ENCODE data around the gene CD82.
"Not testable (repeated sequence)": the region's sequence is repeated elsewhere in the genome, so short reads cannot be mapped to it uniquely, and the experiment has no call there.

The CD82 gene

DNA sequence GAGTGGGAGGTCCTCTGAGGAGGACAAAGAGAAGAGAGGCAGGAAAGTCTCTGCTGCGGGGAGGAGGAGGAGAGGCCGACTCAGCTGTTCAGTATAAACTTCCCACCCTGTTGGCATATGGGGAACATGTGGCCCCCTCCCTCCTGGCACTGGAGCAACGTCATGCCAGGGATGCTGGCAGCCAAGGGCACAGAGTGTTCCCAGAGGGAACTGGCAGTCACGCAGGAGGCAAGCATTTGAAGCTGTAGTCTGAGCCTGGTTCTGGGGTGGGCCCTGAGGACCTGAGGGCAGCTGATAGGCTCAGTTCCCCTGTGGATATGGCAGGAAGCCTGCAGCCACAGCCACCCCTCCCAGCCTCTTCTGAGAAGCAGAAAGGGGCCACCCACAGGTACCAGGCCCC lies 94.2 kb downstream of the CD82 start:
- DNase-seq (ENCODE audit: low read depth) = no peak
- no peak overlapping the region for H3K4me3 ChIP-seq (ENCODE audit: control insufficient read depth, low read depth, low read length)

GRCh38 chr11:44660535-44660934 lies 95.1 kb downstream of the CD82 start:
- not testable (repeated sequence) for H3K4me3 ChIP-seq (ENCODE audit: control insufficient read depth, low read depth, low read length); DNase-seq (ENCODE audit: low read depth)

More for the DNA sequence above, 94.2 kb downstream of the CD82 start:
- no peak for TF ChIP-seq CTCF (conservative IDR thresholded peaks at IDR 0.05; ENCODE audit: control insufficient read depth, insufficient read depth, low read depth, low read length)

DNA sequence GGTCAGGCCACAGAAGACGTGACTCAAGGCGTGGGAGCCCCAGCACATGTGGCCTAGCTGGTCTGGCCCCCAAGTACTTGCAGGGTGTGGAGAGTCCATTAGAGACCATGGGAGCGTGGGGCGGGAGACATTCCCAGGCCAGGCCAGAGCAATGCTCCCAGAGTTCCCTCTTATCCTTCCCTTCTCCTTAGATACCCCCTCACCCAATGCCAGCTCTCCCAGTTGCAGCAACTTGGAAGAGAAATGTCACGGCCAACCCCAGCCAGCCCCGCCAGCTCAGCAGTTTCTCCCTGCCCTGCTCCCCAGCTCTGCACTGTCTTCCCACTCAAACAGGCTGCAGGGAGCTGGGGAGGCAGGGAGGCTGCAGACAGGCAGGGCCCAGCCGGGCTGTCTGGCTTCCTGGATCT lies 95.9 kb downstream of the CD82 start:
- no peak for TF ChIP-seq CTCF (conservative IDR thresholded peaks at IDR 0.05; ENCODE audit: control insufficient read depth, insufficient read depth, low read depth, low read length)
- H3K4me3 ChIP-seq (ENCODE audit: control insufficient read depth, low read depth, low read length) = no peak overlapping the region
- DNase-seq (ENCODE audit: low read depth) = peak; percentile 3

All from fibroblast of mammary gland (primary cell).